Posterior vena cava (tissue), 2 donors: ENCODE data around the gene C6orf163. TPM values are rescaled to one million over a fixed set of nuclear protein-coding genes. Genes with fewer than 3 reads are reported as not detected.
A peak's percentile ranks its signal among the peaks of the same experiment; 100 is the strongest.
"Not testable (repeated sequence)": the region's sequence is repeated elsewhere in the genome, so short reads cannot be mapped to it uniquely, and the experiment has no call there.

Source experiments
- DNase-seq: peaks from one replicate; pipeline ENCODE4 v3.0.0-alpha.2; 2020; ENCODE audit warnings: low spot score
- intact Hi-C, 2 donors: fragments of 100-400 bp; cut with DNase I; formaldehyde crosslinking; loops; one replicate each; pipeline versions ENCODE4 v1.14.1 to v1.14.2; 2022 to 2023
- long read RNA-seq, 2 donors: library from polyadenylated mRNA; unstranded; transcript quantifications; one replicate each; pipeline ENCODE4 v2.0.0, GENCODE V29; 2020 to 2021
- total RNA-seq, 2 donors: library from RNA; stranded (reverse); fragmentation: NEBNext Ultra II Directional; extraction: Animal tissue kit (Norgen Biotek cat#: 25700); gene quantifications; one replicate each; pipeline ENCODE4 v1.2.1, GENCODE V29; 2021
- donor health status: DM: yes; HTN: yes; CAD: no.
- donor health status: DM: yes; HTN: yes; CAD: no.

C6orf163 gene
- total RNA-seq: 1 to 10 TPM; 2.7 to 3.5 TPM
- long read RNA-seq, donor 1: 0 reads
- long read RNA-seq, donor 2: 0 reads

DNA sequence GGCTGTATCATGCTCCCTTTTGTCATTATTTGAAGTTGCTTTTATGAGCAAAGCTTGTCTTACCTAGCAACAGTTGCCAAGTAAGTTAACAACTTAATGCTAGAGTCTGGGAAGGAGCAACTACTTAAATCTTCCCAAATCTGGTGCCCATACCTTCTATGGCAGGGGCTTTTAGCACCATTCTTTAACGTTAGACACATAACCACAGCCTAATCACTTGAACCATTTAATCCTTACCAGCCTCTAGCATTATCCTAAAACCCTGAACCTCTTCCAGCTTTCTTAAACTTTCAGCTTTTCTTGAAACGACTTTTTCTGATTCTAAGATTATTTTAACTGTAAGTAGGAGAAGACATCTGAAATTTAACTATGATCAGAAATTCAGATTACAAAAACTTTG, at the start of gene C6orf163:
Gene C6orf163, plus strand, starts transcription at position 83 of the 400 bp plus-strand sequence. Its CDS starts 287 bp downstream, at position 370.
- DNase-seq: no peak
- intact Hi-C loops: no loop called here

DNA sequence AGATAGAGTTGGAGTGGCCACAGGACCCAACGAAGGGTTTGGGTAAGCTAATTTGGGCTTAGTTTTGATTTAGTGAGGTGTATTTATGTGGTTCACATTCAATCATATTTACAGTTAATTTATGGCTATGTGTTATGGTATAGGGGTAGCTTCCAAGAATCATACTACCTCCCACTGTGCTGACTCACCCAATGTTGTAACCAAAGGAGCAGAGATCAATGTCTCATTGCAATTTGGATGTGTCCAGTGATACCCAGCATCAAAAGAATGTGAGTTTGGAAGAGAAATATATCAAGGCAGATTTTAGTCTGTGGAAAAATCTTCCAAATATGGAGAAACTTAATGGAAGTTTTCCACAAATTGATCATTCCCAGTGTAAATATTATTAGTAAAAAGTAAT, 47.5 kb upstream of the C6orf163 start:
- DNase-seq: no peak
- intact Hi-C loops: no loop called here

DNA sequence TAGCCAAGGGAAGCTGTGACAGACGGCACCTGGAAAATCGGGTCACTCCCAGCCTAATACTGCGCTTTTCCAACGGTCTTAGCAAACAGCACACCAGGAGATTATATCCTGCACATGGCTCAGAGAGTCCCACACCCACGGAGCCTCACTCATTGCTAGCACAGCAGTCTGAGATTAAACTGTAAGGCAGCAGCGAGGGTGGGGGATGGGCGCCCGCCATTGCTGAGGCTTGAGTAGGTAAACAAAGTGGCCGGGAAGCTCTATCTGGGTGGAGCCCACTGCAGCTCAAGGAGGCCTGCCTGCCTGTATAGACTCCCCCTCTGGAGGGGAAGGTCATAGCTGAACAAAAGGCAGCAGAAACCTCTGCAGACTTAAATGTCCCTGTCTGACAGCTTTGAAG, 43.3 kb upstream of the C6orf163 start:
- peak; percentile 81 for DNase-seq
- intact Hi-C loops: not testable (repeated sequence)

DNA sequence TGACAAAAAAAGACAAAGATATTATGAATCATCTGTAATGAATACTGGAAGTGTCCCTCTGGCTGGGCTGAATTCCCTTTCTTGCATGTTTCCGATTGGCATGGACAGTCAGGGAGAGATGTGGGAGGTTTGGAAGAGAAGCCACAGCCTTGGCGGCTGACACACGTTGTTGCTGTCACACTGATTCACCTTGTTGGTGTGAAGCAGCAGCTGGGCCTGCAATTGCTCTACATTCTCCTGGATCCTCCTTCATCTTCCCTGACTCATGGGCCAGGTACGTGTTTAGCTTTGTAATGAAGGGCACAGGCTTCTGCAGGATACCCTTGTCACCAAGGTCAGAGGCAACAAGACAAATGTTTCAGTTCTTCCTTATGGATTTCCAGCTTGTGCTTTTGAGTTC, 35.6 kb upstream of the C6orf163 start:
- intact Hi-C loops: no loop called here

DNA sequence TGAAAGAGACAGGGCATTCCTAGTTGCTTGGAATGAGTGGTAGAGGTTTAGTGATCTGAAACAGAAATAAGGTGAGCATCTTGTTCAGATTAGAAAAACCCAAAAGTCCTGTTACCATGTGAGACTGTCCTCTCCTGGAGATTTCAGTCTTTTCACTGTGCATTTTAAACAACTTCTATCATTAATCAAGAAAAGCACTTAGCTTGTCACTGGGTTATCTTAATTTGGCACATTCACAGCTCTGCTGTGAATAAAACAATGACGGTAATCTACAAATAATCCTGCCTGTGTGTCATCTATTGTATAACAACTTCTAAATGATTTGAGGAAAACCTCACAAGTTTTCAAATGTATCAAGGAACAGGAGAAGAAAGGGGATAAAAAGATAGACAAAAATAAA, 31.8 kb upstream of the C6orf163 start:
- DNase-seq: no peak
- intact Hi-C loops: no loop called here

More for the DNA sequence above, 35.6 kb upstream of the C6orf163 start:
- DNase-seq: no peak

DNA sequence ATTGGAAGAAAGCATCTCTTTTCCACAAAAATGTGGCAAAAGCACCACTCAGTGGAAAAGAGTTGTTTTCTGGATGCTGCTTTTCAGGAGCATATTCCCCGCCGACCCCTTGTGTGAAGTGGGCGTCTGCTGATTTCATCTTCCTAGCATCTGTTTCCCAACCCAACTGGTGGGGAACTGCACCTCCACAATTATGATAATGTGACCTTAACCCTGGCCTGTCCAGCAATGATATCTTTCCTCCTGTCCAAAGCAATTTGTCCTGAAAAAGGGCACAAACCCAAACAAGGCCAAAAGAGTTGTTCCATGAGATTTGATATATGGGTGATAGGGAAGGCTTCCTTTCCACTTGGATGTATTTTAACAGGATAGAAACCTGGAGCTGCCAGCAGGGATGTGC, 29.5 kb upstream of the C6orf163 start:
- no peak for DNase-seq
- intact Hi-C loops: no loop called here

DNA sequence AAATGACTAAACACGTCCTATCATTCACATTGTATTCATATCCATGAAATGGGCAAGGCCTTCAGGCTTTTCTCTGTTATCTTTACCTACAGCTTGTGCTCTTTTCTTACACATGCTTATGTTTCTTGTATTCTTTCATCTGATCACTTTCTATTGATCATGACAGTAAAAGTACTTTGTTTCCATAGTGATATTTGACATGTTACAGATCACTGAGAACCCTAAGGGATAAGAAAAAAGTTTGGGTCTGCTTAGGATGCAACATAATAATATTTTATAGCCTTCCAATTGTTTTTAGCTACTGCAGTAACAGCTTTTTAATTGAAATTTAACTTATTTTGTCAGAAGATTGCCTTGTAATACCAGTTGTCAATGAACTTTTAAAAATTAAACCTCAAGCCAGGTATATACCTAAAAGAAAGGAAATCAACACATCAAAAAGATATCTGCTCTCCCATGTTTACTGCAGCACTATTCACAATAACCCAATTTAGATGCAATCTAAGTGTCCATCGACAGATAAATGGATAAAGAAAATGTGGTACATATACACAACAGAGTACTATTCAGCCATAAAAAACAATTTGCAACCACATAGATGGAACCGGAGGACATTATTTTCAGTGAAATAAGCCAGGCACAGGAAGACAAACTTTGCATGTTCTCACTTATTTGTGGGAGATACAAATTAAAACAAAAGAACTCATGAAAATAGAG, 25.2 kb upstream of the C6orf163 start:
- no peak for DNase-seq
- intact Hi-C loops: no loop called here

DNA sequence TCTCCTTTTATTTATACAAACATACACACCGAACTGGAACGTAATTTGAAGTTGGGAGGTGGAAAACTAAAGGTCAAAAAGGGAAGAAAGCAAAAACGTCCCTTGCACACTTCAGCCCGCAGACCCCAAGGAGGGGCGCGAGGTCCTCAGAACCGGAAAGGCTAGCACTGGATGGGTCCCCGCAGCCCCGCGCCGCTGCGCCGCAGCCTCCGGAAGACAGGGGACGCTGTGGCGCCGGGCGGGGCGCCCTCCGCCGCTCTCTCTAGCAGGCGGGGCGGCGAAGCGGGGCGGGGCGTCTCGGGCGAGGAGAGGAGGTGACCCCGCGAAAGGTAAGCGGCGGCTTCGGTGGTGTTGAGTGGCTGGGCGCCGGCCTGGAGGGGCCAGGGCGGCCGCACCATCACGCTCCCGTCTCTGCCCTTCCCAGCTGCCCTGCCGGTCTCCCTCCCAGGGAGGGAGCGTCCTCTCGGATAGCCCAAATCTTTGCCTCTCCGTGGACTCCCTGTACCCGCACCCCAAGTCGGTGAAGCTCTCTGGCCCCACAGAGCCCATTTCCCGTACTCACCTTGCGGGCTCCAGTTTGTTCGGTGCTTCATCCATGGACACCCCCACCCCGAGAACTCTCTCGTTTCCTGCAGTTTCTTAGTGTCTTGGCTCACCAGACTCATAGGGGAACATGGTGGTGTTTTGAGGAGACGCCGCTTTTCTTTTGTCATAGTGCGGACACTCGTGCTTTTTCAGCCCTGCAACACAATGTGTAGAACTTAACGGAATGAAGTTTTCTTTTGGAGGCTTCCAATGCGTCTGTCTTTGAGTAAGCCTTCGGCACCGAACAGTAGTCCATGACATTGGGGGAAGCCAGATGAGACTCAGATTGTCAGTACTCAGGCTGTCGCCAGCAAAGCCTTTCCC, 22.1 kb upstream of the C6orf163 start, which contains the start of gene SMIM8:
Gene SMIM8, plus strand, starts transcription at position 285 of the 909 bp plus-strand sequence. CDS start 14,444 bp downstream, outside the sequence.
- peak; percentile 96 for DNase-seq
- intact Hi-C loops: no loop called here

DNA sequence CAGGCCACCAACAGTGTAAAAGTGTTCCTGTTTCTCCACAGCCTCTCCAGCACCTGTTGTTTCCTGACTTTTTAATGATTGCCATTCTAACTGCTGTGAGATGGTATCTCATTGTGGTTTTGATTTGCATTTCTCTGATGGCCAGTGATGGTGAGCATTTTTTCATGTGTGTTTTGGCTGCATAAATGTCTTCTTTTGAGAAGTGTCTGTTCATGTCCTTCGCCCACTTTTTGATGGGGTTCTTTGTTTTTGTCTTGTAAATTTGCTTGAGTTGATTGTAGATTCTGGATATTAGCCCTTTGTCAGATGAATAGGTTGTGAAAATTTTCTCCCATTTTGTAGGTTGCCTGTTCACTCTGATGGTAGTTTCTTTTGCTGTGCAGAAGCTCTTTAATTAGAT, 20.7 kb upstream of the C6orf163 start:
- DNase-seq, intact Hi-C loops: not testable (repeated sequence)

DNA sequence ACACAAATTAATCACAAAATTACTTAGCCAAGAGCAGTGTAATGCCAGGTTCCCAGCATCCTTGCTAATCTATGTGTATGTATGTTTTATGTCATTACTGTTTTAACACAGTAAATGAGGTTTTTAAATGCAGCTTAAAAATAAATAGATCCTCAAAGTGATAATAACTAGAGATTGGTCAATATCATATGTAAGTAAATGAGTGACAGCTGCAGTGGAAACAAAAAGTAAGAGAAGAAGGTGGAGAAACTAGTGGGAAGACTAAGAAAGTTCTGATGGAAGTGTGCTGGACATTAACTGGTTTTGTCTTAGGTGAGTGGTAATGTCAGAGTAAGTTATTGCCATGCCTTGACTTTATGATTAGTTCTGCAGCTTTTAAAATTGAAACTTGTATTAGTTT, 13.7 kb upstream of the C6orf163 start:
- intact Hi-C loops: no loop called here
- DNase-seq: no peak

DNA sequence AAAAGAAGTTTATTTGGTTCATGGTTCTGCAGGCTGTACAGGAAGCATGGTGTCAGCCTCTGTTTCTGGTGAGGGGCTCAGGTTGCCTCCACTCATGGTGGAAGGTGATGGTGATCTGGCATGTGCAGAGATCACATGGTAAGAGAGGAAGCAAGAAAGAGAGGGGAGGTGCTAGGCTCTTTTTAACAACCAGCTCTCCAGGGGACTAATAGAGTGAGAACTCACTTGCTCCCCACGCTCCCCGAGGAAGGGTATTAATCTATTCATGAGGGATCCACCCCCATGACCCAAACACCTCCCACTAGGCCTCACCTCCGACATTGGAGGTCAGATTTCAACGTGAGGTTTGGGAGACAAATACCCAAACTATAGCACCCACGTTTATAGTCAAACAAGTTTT, 11.6 kb upstream of the C6orf163 start:
- intact Hi-C loops: no loop called here
- no peak for DNase-seq

DNA sequence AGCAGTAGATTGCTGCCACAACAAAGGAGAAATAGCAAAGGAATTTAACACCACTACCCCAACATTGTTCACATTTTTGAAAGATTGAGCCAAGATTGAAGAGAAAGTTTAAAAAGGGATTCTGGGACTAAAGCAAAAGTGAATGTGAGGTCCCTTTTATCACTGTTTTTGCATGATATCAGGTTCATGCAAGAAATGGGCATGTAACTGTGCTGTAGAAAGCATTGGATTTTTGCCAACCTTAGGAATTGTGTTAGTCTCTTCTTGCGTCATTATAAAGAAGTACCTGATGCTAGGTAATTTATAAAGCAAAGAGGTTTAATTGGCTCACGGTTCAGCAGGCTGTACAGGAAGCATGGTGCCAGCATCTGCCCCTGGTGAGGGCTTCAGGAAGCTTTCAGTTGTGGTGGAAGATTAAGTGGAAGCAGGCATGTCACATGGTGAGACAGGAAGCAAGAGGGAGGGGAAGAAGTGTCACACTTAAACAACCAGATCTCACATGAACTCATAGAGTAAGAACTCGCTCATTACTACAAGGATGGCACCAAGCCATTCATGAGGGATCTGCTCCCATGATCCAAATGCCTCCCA, 10.9 kb upstream of the C6orf163 start:
- no peak for DNase-seq
- intact Hi-C loops: no loop called here

DNA sequence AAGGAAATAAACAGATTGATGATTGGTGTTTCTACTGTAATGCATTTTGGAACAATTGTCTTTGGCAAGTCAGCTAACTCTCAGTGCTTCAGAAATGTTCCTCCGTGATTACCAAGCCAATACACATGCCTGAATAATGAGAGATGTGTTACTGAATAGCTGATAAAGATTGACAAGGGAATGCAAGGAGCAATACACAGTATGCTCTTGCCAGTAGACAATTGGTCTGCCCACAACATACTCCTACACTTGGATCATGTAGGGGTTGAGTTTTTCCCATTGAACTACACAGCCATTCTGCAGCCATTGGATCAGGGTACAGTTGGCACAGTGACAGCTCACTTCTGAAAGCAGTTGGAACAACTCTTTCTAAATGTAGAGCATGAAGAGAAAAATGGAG, 9.9 kb upstream of the C6orf163 start:
- intact Hi-C loops: no loop called here
- no peak for DNase-seq

DNA sequence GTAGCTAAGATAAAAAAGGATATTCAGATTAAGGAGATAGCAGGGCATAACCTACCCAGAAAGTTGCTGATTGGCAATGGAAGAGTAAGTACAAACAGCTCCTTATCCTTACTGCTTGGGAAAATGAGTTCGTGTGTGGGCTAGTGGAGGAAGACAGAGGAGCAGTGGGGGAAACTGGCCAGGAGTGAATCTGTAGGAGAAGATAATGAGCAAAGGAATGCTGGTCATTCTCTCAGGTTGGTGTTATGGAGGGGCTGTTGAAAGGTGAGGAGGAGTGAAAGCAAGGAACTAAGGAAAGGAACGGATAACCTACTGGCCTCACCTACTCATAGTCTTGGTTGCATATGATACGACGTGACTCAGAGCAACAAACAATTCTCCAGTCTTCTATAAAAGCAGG, 8.2 kb upstream of the C6orf163 start:
- intact Hi-C loops: no loop called here
- no peak for DNase-seq

DNA sequence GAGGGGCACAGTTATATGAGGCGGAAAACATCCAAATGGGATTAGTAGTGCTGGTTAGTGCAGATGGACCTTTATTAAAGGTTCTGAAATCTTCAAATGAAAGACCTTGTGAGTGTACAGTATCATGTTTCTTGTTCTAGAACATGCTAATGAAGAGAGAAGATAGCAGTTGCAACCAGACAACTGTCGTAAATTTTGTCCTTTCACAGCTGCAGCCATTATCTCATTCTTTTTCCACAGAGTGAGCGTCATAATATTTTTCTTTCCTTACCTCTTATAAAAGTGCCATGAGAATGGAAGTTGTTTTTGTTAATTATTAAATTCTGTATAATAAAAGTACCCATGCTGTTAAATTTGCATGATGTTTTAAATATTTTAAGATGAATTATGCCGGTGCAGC, 4.4 kb upstream of the C6orf163 start:
- DNase-seq: no peak
- intact Hi-C loops: no loop called here

DNA sequence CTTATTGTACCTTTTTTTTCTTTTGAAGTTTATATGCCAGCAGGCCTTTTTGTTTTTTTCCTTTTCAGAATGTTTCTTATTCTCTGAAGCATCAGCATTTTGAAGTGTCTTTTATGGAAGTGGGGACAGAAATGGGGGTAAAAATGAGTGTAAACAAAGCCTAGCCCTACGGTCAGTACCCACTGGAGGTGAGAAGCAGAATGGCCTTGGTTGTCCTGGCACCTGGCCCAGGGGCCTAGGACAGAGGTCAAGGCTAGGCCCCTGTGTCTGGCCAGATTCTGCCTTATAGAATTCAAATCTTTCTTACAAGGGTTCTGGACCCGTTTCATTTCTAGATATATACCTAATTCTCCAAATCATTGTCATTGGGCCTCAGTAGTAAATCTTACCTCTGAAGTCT, 3.5 kb upstream of the C6orf163 start:
- no peak for DNase-seq
- intact Hi-C loops: no loop called here

DNA sequence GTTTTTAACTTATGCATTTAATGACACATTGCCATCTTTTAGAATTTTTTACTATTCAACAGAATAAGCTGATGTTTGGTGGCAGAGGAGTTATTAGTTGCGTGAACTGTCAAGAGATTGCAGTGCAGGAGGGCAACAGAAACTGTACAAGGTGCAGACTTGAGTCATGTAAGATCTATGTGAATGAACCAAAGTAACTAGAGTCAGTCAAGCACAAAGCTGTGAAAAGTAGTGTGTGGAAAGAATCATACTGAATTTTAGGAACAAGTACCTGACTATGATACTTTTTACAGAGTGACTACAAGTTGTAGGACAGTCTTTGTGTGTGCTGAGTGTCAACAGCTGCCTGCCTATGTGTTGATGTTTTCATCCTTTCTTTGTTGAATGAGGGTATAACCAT, 2.7 kb upstream of the C6orf163 start:
- no peak for DNase-seq
- intact Hi-C loops: no loop called here

DNA sequence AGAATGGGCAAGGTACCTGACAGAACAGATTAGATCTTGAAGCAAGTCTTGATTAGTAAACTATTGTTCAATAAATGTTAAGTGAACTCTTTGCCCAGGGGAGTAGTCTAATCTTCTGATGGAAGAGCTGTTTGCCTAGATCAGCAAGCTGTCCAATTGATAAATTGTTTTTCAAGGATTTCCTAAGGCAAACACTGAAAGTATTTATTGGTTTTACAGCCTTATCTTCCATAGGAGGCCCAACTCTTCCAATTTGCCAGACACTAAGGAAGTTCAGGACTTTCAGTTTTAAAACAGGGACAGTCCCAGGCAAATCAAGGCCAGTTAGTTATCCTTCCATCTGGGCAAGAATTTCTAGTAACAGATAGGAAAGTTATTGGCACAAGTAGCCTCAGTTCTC, 1.8 kb upstream of the C6orf163 start:
- intact Hi-C loops: no loop called here
- no peak for DNase-seq

DNA sequence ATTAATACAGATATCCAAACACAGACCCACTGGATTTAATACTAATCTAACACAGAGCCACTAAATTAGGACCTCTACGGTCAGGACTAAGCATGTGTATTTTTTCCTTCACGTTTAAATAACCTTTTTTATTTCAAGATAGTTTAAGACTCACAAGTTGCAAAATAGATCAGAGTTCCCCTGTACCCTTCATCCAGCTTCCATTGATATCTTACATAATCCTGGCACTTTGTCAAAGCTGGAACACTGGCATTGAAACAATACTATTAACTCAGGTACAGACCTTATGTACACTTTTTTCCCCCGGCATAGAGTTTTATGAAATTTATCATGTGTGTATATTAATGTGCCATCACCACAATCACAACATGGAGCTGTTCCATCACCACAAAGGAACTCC, 2.1 kb downstream of the C6orf163 start:
- DNase-seq: no peak
- intact Hi-C loops: no loop called here

DNA sequence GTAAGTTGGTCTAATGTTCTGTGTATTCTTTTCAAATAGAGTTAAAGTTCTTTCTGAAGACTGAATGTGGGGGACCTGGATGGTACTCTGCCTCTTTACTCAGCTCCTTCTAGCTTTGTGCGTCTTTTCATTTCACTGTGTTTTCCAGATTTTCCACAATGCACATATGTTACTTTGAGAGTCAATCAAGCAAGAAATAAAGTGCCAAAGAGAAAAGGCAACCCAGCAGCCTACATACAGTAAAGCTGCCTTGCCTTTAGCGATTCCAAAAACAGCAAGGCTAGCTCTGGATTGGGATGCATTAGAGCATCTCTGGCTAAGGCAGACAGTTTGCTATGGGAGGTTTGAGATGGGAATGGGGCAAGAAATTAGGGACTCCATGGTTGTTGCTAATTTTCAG, 5.3 kb downstream of the C6orf163 start:
- intact Hi-C loops: no loop called here
- DNase-seq: no peak
